GM18505 (cell line): ENCODE measurements around the gene ZFPL1.
A peak's percentile ranks its signal among the peaks of the same experiment; 100 is the strongest.
"Not testable (repeated sequence)": the region's sequence is repeated elsewhere in the genome, so short reads cannot be mapped to it uniquely, and the experiment has no call there.

Source experiments
- ATAC-seq: cut with Tn5 transposase; IDR thresholded peaks from one replicate; pipeline ENCODE4 v1.9.1; 2021; ENCODE audit not compliant: unreplicated experiment
- POLR2A ChIP-seq: IDR thresholded peaks from 4 replicates; pipeline ENCODE4 v1.6.1; 2011; ENCODE audit warnings: borderline replicate concordance; ENCODE audit not compliant: insufficient read depth, insufficient read length; ENCODE audit errors: extremely low read depth

ZFPL1 gene

GRCh38 chr11:65117206-65118096 is 33.4 kb downstream of the ZFPL1 start, which contains the start of gene ZNHIT2:
TSS of gene ZNHIT2 (minus strand) at chr11:65117701. CDS start at chr11:65117653, 48 bp downstream.
- peak; percentile 50 for ATAC-seq
- TF ChIP-seq POLR2A: peak; percentile 81

- ATAC-seq: no peak
- no peak for TF ChIP-seq POLR2A
Measured at GRCh38 chr11:65118097-65118837, 34.2 kb downstream of the ZFPL1 start.

- not testable (repeated sequence) for ATAC-seq
Measured at GRCh38 chr11:65118891-65119669, 35.1 kb downstream of the ZFPL1 start.

- no peak for ATAC-seq
- no peak for TF ChIP-seq POLR2A
Measured at GRCh38 chr11:65119670-65119995, 35.6 kb downstream of the ZFPL1 start.

GRCh38 chr11:65120831-65121230 is 36.8 kb downstream of the ZFPL1 start:
- ATAC-seq: no peak
- TF ChIP-seq POLR2A: no peak

- TF ChIP-seq POLR2A: no peak
- ATAC-seq: no peak
Measured at GRCh38 chr11:65121447-65121864, 37.4 kb downstream of the ZFPL1 start.

- ATAC-seq: peak; percentile 60
- peak; percentile 92 for TF ChIP-seq POLR2A
Measured at GRCh38 chr11:65121865-65122696, 38.1 kb downstream of the ZFPL1 start, which contains the start of the genes FAU and MRPL49. TSS of gene FAU (minus strand) at chr11:65122134. CDS start at chr11:65121813, 321 bp downstream. TSS of gene MRPL49 (plus strand) at chr11:65122321. CDS start at chr11:65122347, 26 bp downstream.

- no peak for ATAC-seq
- no peak for TF ChIP-seq POLR2A
Measured at GRCh38 chr11:65124480-65125196, 40.6 kb downstream of the ZFPL1 start.

GRCh38 chr11:65125197-65126056 is 41.4 kb downstream of the ZFPL1 start:
- TF ChIP-seq POLR2A: no peak
- ATAC-seq: no peak

- TF ChIP-seq POLR2A: peak; percentile 42
- ATAC-seq: no peak
Measured at GRCh38 chr11:65126624-65127274, 42.7 kb downstream of the ZFPL1 start.
